KMS-11 (cell line): ENCODE measurements around the gene PNPLA4.

Experiments used
- H2AFZ ChIP-seq: fragments of 200-600 bp; sonication (generic); 2 replicates; pipeline ENCODE4 v1.6.1; 2016; ENCODE audit warnings: antibody characterized with exemption, mixed run types, low read depth
- H3K27ac ChIP-seq: fragments of 200-600 bp; sonication (generic); 2 replicates; pipeline ENCODE4 v1.6.1; 2016; ENCODE audit warnings: mild to moderate bottlenecking, mixed run types
- H3K27me3 ChIP-seq: fragments of 200-600 bp; sonication (generic); 2 replicates; pipeline ENCODE4 v1.6.1; 2017; ENCODE audit warnings: mild to moderate bottlenecking, low read depth, mixed run types, moderate library complexity; ENCODE audit not compliant: insufficient read depth
- H3K36me3 ChIP-seq: fragments of 200-600 bp; sonication (generic); 2 replicates; pipeline ENCODE4 v1.6.1; 2017; ENCODE audit warnings: mild to moderate bottlenecking, mixed run types; ENCODE audit not compliant: insufficient read depth
- H3K4me1 ChIP-seq: fragments of 200-600 bp; sonication (generic); 2 replicates; pipeline ENCODE4 v1.6.1; 2016; ENCODE audit warnings: mild to moderate bottlenecking, low read depth, mixed run types; ENCODE audit not compliant: poor library complexity, severe bottlenecking
- H3K4me2 ChIP-seq: fragments of 200-600 bp; sonication (generic); 2 replicates; pipeline ENCODE4 v1.7.0; 2016; ENCODE audit warnings: mild to moderate bottlenecking, mixed run types
- H3K4me3 ChIP-seq: fragments of 200-600 bp; sonication (generic); IDR thresholded peaks from 2 replicates; pipeline ENCODE4 v1.6.1; 2017; ENCODE audit warnings: low read depth, low read length, mixed read lengths; ENCODE audit not compliant: insufficient read depth
- H3K79me2 ChIP-seq: fragments of 200-600 bp; sonication (generic); 2 replicates; pipeline ENCODE4 v1.6.1; 2016; ENCODE audit warnings: low read depth, mixed run types; ENCODE audit not compliant: insufficient read depth
- H3K9ac ChIP-seq: fragments of 200-600 bp; sonication (generic); 2 replicates; pipeline ENCODE4 v1.6.1; 2016; ENCODE audit warnings: mild to moderate bottlenecking, mixed run types
- H4K20me1 ChIP-seq: fragments of 200-600 bp; sonication (generic); 2 replicates; pipeline ENCODE4 v1.6.1; 2016; ENCODE audit warnings: mild to moderate bottlenecking, mixed run types; ENCODE audit not compliant: insufficient read depth
- TF ChIP-seq, protein P1 (sequence below): fragments of 200-600 bp; sonication (generic); conservative IDR thresholded peaks from 2 replicates; pipeline ENCODE4 v1.6.1; 2017; ENCODE audit warnings: low read depth, mild to moderate bottlenecking, antibody characterized with exemption, low read length, moderate library complexity, mixed read lengths

Gene PNPLA4, protein sequence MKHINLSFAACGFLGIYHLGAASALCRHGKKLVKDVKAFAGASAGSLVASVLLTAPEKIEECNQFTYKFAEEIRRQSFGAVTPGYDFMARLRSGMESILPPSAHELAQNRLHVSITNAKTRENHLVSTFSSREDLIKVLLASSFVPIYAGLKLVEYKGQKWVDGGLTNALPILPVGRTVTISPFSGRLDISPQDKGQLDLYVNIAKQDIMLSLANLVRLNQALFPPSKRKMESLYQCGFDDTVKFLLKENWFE

DNA sequence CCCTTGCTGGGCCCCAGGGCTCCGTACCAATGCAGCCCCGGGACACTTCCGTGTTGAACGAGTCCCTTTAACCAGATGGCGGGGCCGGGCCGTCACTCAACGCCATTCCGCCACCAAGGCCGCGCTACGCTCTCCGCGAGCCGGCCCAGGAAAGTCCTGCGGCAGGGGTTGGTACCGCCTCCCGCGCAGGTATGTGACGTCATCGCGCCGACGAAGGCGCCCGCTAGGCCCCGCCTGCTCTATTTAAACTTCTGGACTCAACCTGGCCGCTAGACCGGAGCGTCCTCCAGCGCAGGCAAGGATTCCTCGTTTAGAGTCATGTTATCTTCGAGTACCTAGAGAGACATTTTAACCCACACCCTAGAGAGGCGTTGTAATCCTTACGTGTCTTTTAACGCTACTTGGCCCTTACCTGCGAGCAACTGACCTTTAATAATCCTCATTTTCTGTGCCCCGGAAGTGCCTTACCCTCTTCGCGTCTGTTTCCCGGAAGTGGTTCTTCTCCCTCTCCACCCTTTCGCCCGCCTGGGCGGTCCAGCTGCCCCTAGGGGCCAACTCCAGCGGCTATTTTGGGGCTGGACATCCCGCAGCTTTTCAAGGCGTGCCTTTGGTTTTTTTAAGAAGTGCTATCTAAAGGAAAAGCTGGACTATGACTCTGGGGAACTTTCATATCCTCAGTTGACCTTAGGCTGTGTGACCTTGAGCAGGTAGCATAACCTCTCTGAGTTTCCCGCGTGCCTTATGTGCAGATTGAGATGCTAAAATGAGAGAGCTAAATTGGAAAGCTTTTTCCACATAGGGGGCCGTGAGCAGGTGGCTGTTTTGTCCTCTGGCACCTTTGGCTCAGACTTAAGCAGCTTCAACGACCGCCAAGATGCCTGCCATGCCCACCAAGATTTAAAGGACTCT is at the start of gene PNPLA4:
Gene PNPLA4 (minus strand): TSS at position 155 of the 909 bp plus-strand sequence. CDS start 1,294 bp downstream, outside the sequence.
- Histone ChIP-seq H3K9ac (peak within 1 kb of the TSS; percentile 62), H4K20me1 (no peaks in the 10 kb centered on the region), H3K27ac (peak within 1 kb of the TSS; percentile 79), H3K27me3 (no peaks in the 10 kb centered on the region), H3K36me3 (no peaks in the 10 kb centered on the region), H3K4me1 (peaks cover 6% of the 10 kb centered on the region), H3K4me2 (peak within 1 kb of the TSS; percentile 74), H3K4me3 (no peak within 1 kb of the TSS), H3K79me2 (no peaks in the 10 kb centered on the region), H2AFZ (peak within 1 kb of the TSS; percentile 78)
- TF ChIP-seq, protein P1, sequence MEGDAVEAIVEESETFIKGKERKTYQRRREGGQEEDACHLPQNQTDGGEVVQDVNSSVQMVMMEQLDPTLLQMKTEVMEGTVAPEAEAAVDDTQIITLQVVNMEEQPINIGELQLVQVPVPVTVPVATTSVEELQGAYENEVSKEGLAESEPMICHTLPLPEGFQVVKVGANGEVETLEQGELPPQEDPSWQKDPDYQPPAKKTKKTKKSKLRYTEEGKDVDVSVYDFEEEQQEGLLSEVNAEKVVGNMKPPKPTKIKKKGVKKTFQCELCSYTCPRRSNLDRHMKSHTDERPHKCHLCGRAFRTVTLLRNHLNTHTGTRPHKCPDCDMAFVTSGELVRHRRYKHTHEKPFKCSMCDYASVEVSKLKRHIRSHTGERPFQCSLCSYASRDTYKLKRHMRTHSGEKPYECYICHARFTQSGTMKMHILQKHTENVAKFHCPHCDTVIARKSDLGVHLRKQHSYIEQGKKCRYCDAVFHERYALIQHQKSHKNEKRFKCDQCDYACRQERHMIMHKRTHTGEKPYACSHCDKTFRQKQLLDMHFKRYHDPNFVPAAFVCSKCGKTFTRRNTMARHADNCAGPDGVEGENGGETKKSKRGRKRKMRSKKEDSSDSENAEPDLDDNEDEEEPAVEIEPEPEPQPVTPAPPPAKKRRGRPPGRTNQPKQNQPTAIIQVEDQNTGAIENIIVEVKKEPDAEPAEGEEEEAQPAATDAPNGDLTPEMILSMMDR = no peak

DNA sequence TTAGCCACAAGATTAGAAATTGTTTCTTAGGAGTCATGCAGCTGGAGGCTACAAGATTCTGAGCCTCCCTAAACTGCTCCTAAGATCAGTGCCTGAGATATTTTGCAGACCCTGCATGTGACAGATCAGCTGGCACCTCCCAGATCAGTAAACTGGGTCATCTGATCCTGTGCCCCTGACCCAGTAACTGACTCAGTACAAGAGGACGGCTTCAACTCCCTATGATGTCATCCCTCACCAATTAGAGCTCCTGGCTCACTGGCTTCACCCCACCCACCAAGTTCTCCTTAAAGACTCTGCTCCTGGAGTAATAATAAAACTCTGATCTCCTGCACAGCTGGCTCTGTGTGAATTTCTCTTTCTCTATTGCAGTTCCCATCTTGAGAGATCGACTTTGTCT is 45.4 kb upstream of the PNPLA4 start:
- H3K27me3 ChIP-seq = no peaks in the 10 kb centered on the region
- H3K4me3 ChIP-seq = no peak overlapping the region
- no peak overlapping the region for H3K27ac ChIP-seq
- TF ChIP-seq, protein P1 = no peak
- H3K36me3 ChIP-seq = no peaks in the 10 kb centered on the region
- H3K79me2 ChIP-seq = no peaks in the 10 kb centered on the region
- H3K4me2 ChIP-seq = no peak overlapping the region
- no peaks in the 10 kb centered on the region for H4K20me1 ChIP-seq
- H2AFZ ChIP-seq = no peak overlapping the region
- H3K9ac ChIP-seq = no peak overlapping the region
- no peaks in the 10 kb centered on the region for H3K4me1 ChIP-seq

DNA sequence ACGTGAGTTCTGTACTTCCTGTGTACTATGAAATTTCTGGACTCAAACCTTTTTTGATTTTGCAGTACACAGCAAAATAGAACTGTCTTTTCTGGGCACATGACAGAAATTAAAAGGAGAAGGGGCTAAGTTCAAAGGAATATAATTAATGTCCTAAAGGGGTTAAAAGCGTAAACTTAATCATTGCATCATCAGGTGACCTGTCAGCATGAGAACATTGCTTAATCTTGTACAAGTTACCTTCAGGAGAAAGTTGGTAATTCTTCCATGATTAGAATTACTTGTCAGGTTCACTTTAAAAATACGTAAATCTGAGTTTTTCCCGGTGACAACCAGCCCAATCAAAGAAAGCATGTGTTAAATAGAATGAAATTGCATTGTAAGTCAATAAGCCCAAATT is 43.2 kb upstream of the PNPLA4 start:
- Histone ChIP-seq H3K4me3 (no peak overlapping the region), H3K27ac (no peak overlapping the region), H3K79me2 (no peaks in the 10 kb centered on the region), H4K20me1 (no peaks in the 10 kb centered on the region), H3K27me3 (no peaks in the 10 kb centered on the region), H3K36me3 (no peaks in the 10 kb centered on the region), H3K4me2 (no peak overlapping the region), H3K9ac (no peak overlapping the region), H3K4me1 (no peaks in the 10 kb centered on the region), H2AFZ (no peak overlapping the region)
- TF ChIP-seq, protein P1 = no peak

DNA sequence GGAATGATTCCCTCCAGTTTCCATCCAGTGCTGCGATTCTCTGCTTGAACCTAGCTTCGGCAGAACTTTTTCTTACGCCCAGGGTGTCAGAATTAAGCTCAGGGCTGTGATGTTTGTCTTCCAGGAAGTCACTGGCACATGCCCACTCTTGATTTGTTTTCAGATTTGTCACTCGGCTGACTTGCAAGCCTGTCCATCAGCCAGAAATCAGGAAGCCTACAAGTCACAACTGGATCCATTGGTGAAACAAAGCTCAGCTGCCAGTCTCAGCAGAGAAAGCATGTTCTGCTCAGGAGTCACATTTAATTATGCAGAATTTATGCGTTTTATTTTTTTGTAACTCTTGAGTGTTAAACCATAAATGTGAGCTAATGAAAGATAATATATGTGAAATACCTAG is 38.2 kb upstream of the PNPLA4 start:
- Histone ChIP-seq H2AFZ (no peak overlapping the region), H4K20me1 (no peaks in the 10 kb centered on the region), H3K4me1 (no peaks in the 10 kb centered on the region), H3K27me3 (no peaks in the 10 kb centered on the region), H3K36me3 (no peaks in the 10 kb centered on the region), H3K4me2 (no peak overlapping the region), H3K27ac (no peak overlapping the region), H3K79me2 (no peaks in the 10 kb centered on the region), H3K9ac (no peak overlapping the region), H3K4me3 (no peak overlapping the region)
- TF ChIP-seq, protein P1 = no peak
